Fibroblast of the aortic adventitia (primary cell): ENCODE measurements around the gene MAB21L4. TPM values are rescaled to one million over a fixed set of nuclear protein-coding genes. Genes with fewer than 3 reads are reported as not detected.

Experiments used
- DNase-seq: peaks from one replicate; pipeline ENCODE4 v3.0.0-alpha.2; 2010; ENCODE audit warnings: low read depth
- H3K4me3 ChIP-seq: 2 replicates; pipeline ENCODE4 v1.5.1; 2011; ENCODE audit warnings: low read depth, mild to moderate bottlenecking, control low read depth, low read length, moderate library complexity
- CTCF ChIP-seq: IDR thresholded peaks from 2 replicates; pipeline ENCODE4 v1.5.1; 2011; ENCODE audit warnings: mild to moderate bottlenecking, low read length, control low read depth, inconsistent platforms; ENCODE audit not compliant: insufficient read depth
- total RNA-seq: library from RNA; depleted of rRNA; stranded (reverse); fragments of >200 nt; gene quantifications from 2 replicates; pipeline ENCODE4 v1.2.3, GENCODE V29; 2012; ENCODE audit warnings: low replicate concordance

The MAB21L4 gene
- total RNA-seq, 1 donor: not detected

- DNase-seq: no peak
- no peak for TF ChIP-seq CTCF
- no peak overlapping the region for H3K4me3 ChIP-seq
Observed at GRCh38 chr2:240914645-240915525, 18.9 kb upstream of the MAB21L4 start.

GRCh38 chr2:240913810-240914644 lies 18.1 kb upstream of the MAB21L4 start:
- no peak overlapping the region for H3K4me3 ChIP-seq
- DNase-seq: peak; percentile 79

GRCh38 chr2:240912878-240913809 lies 17.2 kb upstream of the MAB21L4 start:
- peak; percentile 35 for DNase-seq
- H3K4me3 ChIP-seq: no peak overlapping the region
- no peak for TF ChIP-seq CTCF

More at GRCh38 chr2:240913810-240914644, 18.1 kb upstream of the MAB21L4 start:
- peak; percentile 96 for TF ChIP-seq CTCF

GRCh38 chr2:240911641-240912265 lies 15.8 kb upstream of the MAB21L4 start:
- TF ChIP-seq CTCF: no peak
- H3K4me3 ChIP-seq: no peak overlapping the region
- DNase-seq: peak; percentile 67

- DNase-seq: no peak
- no peak overlapping the region for H3K4me3 ChIP-seq
- TF ChIP-seq CTCF: no peak
Observed at GRCh38 chr2:240909216-240909974, 13.4 kb upstream of the MAB21L4 start.
